ENCODE results near the gene KLF13. TPM values are rescaled to one million over a fixed set of nuclear protein-coding genes. Genes with fewer than 3 reads are reported as not detected.
A peak's percentile ranks its signal among the peaks of the same experiment; 100 is the strongest.

KLF13 gene
- total RNA-seq, 1 donor from 2014 or later, result 21.4 TPM

GRCh38 chr15:31381801-31382712 lies 55.4 kb downstream of the KLF13 start:
- no peak for DNase-seq (ENCODE audit: low read depth in 2 of 2)

- DNase-seq (ENCODE audit: low read depth in 2 of 2), result no peak
Observed at GRCh38 chr15:31382713-31383045, 56.0 kb downstream of the KLF13 start.

- no peak for DNase-seq (ENCODE audit: low read depth in 2 of 2)
Observed at GRCh38 chr15:31383139-31383538, 56.5 kb downstream of the KLF13 start.

- no peak for DNase-seq (ENCODE audit: low read depth in 2 of 2)
Observed at GRCh38 chr15:31384568-31384967, 57.9 kb downstream of the KLF13 start.

- no peak for DNase-seq (ENCODE audit: low read depth in 2 of 2)
Observed at GRCh38 chr15:31385736-31386135, 59.1 kb downstream of the KLF13 start.

- DNase-seq (ENCODE audit: low read depth in 2 of 2), result no peak
Observed at GRCh38 chr15:31387092-31387478, 60.5 kb downstream of the KLF13 start.

GRCh38 chr15:31387479-31388118 lies 61.0 kb downstream of the KLF13 start:
- DNase-seq (ENCODE audit: low read depth in 2 of 2), result no peak

GRCh38 chr15:31389576-31389975 lies 62.9 kb downstream of the KLF13 start:
- no peak for DNase-seq (ENCODE audit: low read depth in 2 of 2)

GRCh38 chr15:31390029-31390428 lies 63.4 kb downstream of the KLF13 start:
- DNase-seq (ENCODE audit: low read depth in 2 of 2), result no peak

GRCh38 chr15:31390777-31391486 lies 64.3 kb downstream of the KLF13 start:
- DNase-seq (ENCODE audit: low read depth in 2 of 2), result no peak

GRCh38 chr15:31391687-31392671 lies 65.3 kb downstream of the KLF13 start:
- peak in 1 of 2 donors; percentile 41 for DNase-seq (ENCODE audit: low read depth in 2 of 2)

- DNase-seq (ENCODE audit: low read depth in 2 of 2), result no peak
Observed at GRCh38 chr15:31392761-31393401, 66.2 kb downstream of the KLF13 start.

GRCh38 chr15:31393444-31394091 lies 66.9 kb downstream of the KLF13 start:
- no peak for DNase-seq (ENCODE audit: low read depth in 2 of 2)

- DNase-seq (ENCODE audit: low read depth in 2 of 2), result peak; percentile 35 to 64
Observed at GRCh38 chr15:31396881-31397560, 70.4 kb downstream of the KLF13 start.

- no peak for DNase-seq (ENCODE audit: low read depth in 2 of 2)
Observed at GRCh38 chr15:31397851-31398661, 71.4 kb downstream of the KLF13 start.

GRCh38 chr15:31398677-31399301 lies 72.2 kb downstream of the KLF13 start:
- DNase-seq (ENCODE audit: low read depth in 2 of 2), result no peak

- DNase-seq (ENCODE audit: low read depth in 2 of 2), result no peak
Observed at GRCh38 chr15:31399544-31400171, 73.0 kb downstream of the KLF13 start.
